ENCODE data around the gene PDE6G.

Gene PDE6G

GRCh38 chr17:81695801-81696200, 39.5 kb upstream of the PDE6G start:
- Histone ChIP-seq H3K36me3 (ENCODE audit: insufficient read depth, low read length) (peaks cover 88% of the 10 kb centered on the region), H3K27me3 (ENCODE audit: insufficient read depth, low read length) (no peaks in the 10 kb centered on the region), H3K4me1 (ENCODE audit: insufficient read depth, low read length) (no peaks in the 10 kb centered on the region), H3K27ac (ENCODE audit: low read depth, low read length) (no peak overlapping the region), H3K9me3 (ENCODE audit: insufficient read depth, low read depth, low read length) (no peaks in the 10 kb centered on the region), H3K9ac (ENCODE audit: low read depth, low read length) (no peak overlapping the region), H3K4me3 (ENCODE audit: low read length) (no peak overlapping the region)
- 96% methylated on average over 22 of the region's 22 CpGs for WGBS

DNA sequence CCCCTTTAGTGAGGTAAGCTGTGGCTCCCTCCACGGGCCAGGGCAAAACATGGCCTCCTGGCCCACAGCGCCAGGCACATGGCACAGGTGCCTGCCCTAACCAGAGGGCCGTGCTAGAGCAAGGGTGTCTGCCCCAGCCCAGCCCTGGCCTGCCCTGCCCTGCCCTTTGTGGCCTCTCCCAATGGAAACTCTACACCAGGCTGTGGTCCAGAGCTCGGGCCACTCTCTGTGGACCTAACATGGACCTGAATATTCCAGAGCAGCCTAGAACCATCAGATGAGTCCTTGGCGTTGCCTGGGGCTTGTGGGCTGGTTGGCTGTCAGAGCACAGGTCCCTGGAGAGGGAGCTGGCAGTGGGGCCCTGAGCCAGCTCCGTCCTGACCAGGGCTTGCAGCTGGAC, 38.9 kb upstream of the PDE6G start:
- H3K9ac ChIP-seq (ENCODE audit: low read depth, low read length): no peak overlapping the region
- no peaks in the 10 kb centered on the region for H3K4me1 ChIP-seq (ENCODE audit: insufficient read depth, low read length)
- no peak overlapping the region for H3K4me3 ChIP-seq (ENCODE audit: low read length)
- no peaks in the 10 kb centered on the region for H3K27me3 ChIP-seq (ENCODE audit: insufficient read depth, low read length)
- H3K36me3 ChIP-seq (ENCODE audit: insufficient read depth, low read length): peaks cover 91% of the 10 kb centered on the region
- WGBS: 96% methylated on average over 6 of the region's 6 CpGs
- H3K27ac ChIP-seq (ENCODE audit: low read depth, low read length): no peak overlapping the region
- H3K9me3 ChIP-seq (ENCODE audit: insufficient read depth, low read depth, low read length): no peaks in the 10 kb centered on the region

GRCh38 chr17:81694810-81695209, 38.5 kb upstream of the PDE6G start:
- peaks cover 95% of the 10 kb centered on the region for H3K36me3 ChIP-seq (ENCODE audit: insufficient read depth, low read length)

DNA sequence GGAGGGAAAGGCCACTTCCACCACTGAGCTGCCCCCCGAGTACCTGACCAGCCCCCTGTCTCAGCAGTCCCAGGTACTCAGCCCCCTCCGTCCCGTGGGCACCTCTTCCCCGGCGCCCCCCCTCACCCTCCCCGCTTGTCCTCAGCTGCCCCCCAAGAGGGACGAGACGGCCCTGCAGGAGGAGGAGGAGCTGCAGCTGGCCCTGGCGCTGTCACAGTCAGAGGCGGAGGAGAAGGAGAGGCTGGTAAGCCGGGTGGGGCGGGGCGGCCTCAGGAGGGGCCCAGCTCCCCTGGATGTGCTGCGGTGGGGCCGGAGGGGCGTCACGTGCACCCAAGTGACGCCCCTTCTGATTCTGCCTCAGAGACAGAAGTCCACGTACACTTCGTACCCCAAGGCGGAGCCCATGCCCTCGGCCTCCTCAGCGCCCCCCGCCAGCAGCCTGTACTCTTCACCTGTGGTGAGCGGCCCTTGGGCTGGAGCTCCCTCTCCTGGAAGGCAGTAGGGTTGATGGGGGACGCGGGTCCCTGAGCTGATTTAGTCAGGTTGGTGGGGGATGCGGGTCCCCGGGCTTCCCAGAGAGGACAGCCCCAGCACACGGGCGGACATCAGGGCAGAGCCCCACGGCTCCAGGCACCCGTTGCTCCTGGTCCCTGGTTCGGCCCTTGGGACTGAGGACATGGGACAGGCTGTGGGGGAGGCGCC, 37.3 kb upstream of the PDE6G start:
- Histone ChIP-seq H3K27ac (ENCODE audit: low read depth, low read length) (no peak overlapping the region), H3K9me3 (ENCODE audit: insufficient read depth, low read depth, low read length) (no peaks in the 10 kb centered on the region), H3K36me3 (ENCODE audit: insufficient read depth, low read length) (peaks cover 93% of the 10 kb centered on the region), H3K27me3 (ENCODE audit: insufficient read depth, low read length) (no peaks in the 10 kb centered on the region), H3K4me1 (ENCODE audit: insufficient read depth, low read length) (no peaks in the 10 kb centered on the region), H3K4me3 (ENCODE audit: low read length) (no peak overlapping the region), H3K9ac (ENCODE audit: low read depth, low read length) (no peak overlapping the region)
- WGBS: 90% methylated on average over 35 of the region's 35 CpGs

More at GRCh38 chr17:81694810-81695209, 38.5 kb upstream of the PDE6G start:
- no peak overlapping the region for H3K27ac ChIP-seq (ENCODE audit: low read depth, low read length)
- no peaks in the 10 kb centered on the region for H3K4me1 ChIP-seq (ENCODE audit: insufficient read depth, low read length)
- no peaks in the 10 kb centered on the region for H3K9me3 ChIP-seq (ENCODE audit: insufficient read depth, low read depth, low read length)
- no peak overlapping the region for H3K4me3 ChIP-seq (ENCODE audit: low read length)
- H3K9ac ChIP-seq (ENCODE audit: low read depth, low read length): no peak overlapping the region
- 97% methylated on average over 19 of the region's 19 CpGs for WGBS
- no peaks in the 10 kb centered on the region for H3K27me3 ChIP-seq (ENCODE audit: insufficient read depth, low read length)

GRCh38 chr17:81691608-81692007, 35.3 kb upstream of the PDE6G start:
- Histone ChIP-seq H3K9ac (ENCODE audit: low read depth, low read length) (no peak overlapping the region), H3K9me3 (ENCODE audit: insufficient read depth, low read depth, low read length) (no peaks in the 10 kb centered on the region), H3K36me3 (ENCODE audit: insufficient read depth, low read length) (peaks cover 94% of the 10 kb centered on the region), H3K4me1 (ENCODE audit: insufficient read depth, low read length) (no peaks in the 10 kb centered on the region), H3K27me3 (ENCODE audit: insufficient read depth, low read length) (no peaks in the 10 kb centered on the region), H3K4me3 (ENCODE audit: low read length) (no peak overlapping the region), H3K27ac (ENCODE audit: low read depth, low read length) (no peak overlapping the region)
- 97% methylated on average over 20 of the region's 20 CpGs for WGBS

DNA sequence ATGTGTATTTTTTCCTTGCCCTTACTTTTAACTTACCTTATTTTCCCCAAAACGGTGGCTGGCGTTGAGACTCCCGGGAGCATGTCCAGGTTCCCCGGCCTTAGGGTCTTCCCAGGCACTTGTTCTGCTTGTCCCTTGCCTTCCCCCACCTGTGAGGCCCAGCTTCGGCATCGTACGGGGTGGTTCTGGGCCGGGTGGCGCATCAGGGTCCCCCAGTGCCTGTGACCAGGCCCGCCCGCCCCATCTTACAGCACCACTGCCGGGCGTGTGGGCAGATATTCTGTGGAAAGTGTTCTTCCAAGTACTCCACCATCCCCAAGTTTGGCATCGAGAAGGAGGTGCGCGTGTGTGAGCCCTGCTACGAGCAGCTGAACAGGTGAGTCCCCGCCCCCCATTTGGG, 34.9 kb upstream of the PDE6G start:
- 96% methylated on average over 18 of the region's 18 CpGs for WGBS
- H3K9ac ChIP-seq (ENCODE audit: low read depth, low read length): no peak overlapping the region
- H3K27ac ChIP-seq (ENCODE audit: low read depth, low read length): no peak overlapping the region
- no peak overlapping the region for H3K4me3 ChIP-seq (ENCODE audit: low read length)
- no peaks in the 10 kb centered on the region for H3K4me1 ChIP-seq (ENCODE audit: insufficient read depth, low read length)
- peaks cover 94% of the 10 kb centered on the region for H3K36me3 ChIP-seq (ENCODE audit: insufficient read depth, low read length)
- no peaks in the 10 kb centered on the region for H3K27me3 ChIP-seq (ENCODE audit: insufficient read depth, low read length)
- no peaks in the 10 kb centered on the region for H3K9me3 ChIP-seq (ENCODE audit: insufficient read depth, low read depth, low read length)

DNA sequence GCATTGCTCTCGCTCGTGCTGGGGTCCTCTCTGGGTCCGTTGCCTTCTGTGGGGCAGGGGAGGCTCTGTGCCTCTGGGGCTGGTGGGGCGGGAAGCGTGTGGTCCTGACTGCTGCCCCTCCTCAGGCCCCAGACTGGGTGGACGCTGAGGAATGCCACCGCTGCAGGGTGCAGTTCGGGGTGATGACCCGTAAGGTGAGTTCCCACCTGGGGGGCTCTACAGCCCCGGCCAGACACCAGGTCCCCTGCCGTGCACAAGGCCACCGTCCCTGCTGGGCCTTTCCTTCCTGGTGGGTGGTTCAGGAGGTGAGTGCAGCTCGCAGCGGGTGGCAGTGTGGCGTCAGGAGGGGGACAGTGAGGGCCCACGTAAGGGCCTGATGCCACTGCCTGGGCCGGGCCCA, 34.2 kb upstream of the PDE6G start:
- peaks cover 94% of the 10 kb centered on the region for H3K36me3 ChIP-seq (ENCODE audit: insufficient read depth, low read length)
- H3K27ac ChIP-seq (ENCODE audit: low read depth, low read length): no peak overlapping the region
- H3K4me3 ChIP-seq (ENCODE audit: low read length): no peak overlapping the region
- H3K27me3 ChIP-seq (ENCODE audit: insufficient read depth, low read length): no peaks in the 10 kb centered on the region
- WGBS: 95% methylated on average over 17 of the region's 17 CpGs
- H3K9me3 ChIP-seq (ENCODE audit: insufficient read depth, low read depth, low read length): no peaks in the 10 kb centered on the region
- H3K9ac ChIP-seq (ENCODE audit: low read depth, low read length): no peak overlapping the region
- H3K4me1 ChIP-seq (ENCODE audit: insufficient read depth, low read length): no peaks in the 10 kb centered on the region

- Histone ChIP-seq H3K27ac (ENCODE audit: low read depth, low read length) (no peak overlapping the region), H3K4me1 (ENCODE audit: insufficient read depth, low read length) (peaks cover 4% of the 10 kb centered on the region; the same call in 1 of the 2 replicates), H3K4me3 (ENCODE audit: low read length) (no peak overlapping the region), H3K9me3 (ENCODE audit: insufficient read depth, low read depth, low read length) (no peaks in the 10 kb centered on the region), H3K27me3 (ENCODE audit: insufficient read depth, low read length) (no peaks in the 10 kb centered on the region), H3K36me3 (ENCODE audit: insufficient read depth, low read length) (peaks cover 91% of the 10 kb centered on the region), H3K9ac (ENCODE audit: low read depth, low read length) (no peak overlapping the region)
- 96% methylated on average over 18 of the region's 18 CpGs for WGBS
These were observed 33.7 kb upstream of the PDE6G start for GRCh38 chr17:81690066-81690465.

GRCh38 chr17:81688616-81689015, 32.3 kb upstream of the PDE6G start:
- Histone ChIP-seq H3K27me3 (ENCODE audit: insufficient read depth, low read length) (no peaks in the 10 kb centered on the region), H3K4me3 (ENCODE audit: low read length) (no peak overlapping the region), H3K27ac (ENCODE audit: low read depth, low read length) (no peak overlapping the region), H3K4me1 (ENCODE audit: insufficient read depth, low read length) (peaks cover 9% of the 10 kb centered on the region; the same call in 1 of the 2 replicates), H3K9me3 (ENCODE audit: insufficient read depth, low read depth, low read length) (no peaks in the 10 kb centered on the region), H3K36me3 (ENCODE audit: insufficient read depth, low read length) (peaks cover 76% of the 10 kb centered on the region), H3K9ac (ENCODE audit: low read depth, low read length) (no peak overlapping the region)
- 97% methylated on average over 14 of the region's 14 CpGs for WGBS

DNA sequence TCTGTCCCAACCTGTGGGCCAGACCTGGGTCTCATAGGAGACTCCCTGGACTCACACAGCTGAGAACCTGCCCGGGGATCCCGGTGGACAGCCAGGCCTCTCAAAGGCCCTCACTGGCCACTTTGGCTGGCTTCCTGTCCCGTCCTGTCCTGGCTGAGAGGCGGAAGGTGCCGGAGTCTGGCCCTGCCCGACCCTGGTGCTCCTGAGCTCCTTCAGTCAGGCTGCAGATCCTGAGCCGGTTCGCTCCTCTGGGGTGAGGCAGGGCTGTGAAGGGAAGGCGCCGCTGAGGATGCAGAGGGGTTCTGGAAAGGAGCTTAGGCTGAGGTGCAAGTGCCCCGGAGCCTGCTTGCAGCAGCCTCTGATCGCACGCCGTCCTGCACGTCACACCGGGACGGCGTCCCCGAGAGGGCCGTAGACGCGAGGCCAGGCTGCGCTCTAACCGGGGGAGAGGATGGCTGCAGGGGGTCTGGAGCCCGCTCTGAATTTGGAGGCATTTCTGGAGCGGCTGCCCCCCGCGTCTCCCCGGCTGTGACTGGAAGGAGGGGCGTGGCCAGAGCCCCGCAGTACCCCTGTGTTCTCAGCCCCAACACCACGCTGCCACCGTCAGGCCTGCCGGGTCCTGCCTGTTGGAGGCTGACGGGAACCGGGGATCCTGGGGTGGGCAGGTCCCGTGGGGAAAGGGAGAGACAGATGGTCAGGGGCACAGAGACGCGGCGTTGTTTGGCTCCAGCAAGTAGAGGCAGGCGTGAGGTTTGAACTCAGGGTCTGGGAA, 31.6 kb upstream of the PDE6G start:
- 96% methylated on average over 41 of the region's 41 CpGs for WGBS
- H3K9ac ChIP-seq (ENCODE audit: low read depth, low read length): no peak overlapping the region
- no peaks in the 10 kb centered on the region for H3K27me3 ChIP-seq (ENCODE audit: insufficient read depth, low read length)
- H3K4me3 ChIP-seq (ENCODE audit: low read length): no peak overlapping the region
- no peak overlapping the region for H3K27ac ChIP-seq (ENCODE audit: low read depth, low read length)
- H3K36me3 ChIP-seq (ENCODE audit: insufficient read depth, low read length): peaks cover 72% of the 10 kb centered on the region
- H3K9me3 ChIP-seq (ENCODE audit: insufficient read depth, low read depth, low read length): no peaks in the 10 kb centered on the region
- H3K4me1 ChIP-seq (ENCODE audit: insufficient read depth, low read length): peaks cover 9% of the 10 kb centered on the region; the same call in 1 of the 2 replicates

- H3K36me3 ChIP-seq (ENCODE audit: insufficient read depth, low read length): peaks cover 61% of the 10 kb centered on the region
- H3K27ac ChIP-seq (ENCODE audit: low read depth, low read length): no peak overlapping the region
- peaks cover 9% of the 10 kb centered on the region; the same call in 1 of the 2 replicates for H3K4me1 ChIP-seq (ENCODE audit: insufficient read depth, low read length)
- WGBS: 95% methylated on average over 20 of the region's 20 CpGs
- H3K27me3 ChIP-seq (ENCODE audit: insufficient read depth, low read length): no peaks in the 10 kb centered on the region
- H3K9ac ChIP-seq (ENCODE audit: low read depth, low read length): no peak overlapping the region
- H3K9me3 ChIP-seq (ENCODE audit: insufficient read depth, low read depth, low read length): no peaks in the 10 kb centered on the region
- no peak overlapping the region for H3K4me3 ChIP-seq (ENCODE audit: low read length)
These were observed 30.3 kb upstream of the PDE6G start for GRCh38 chr17:81686614-81687013.
